HepG2 (cell line): Measurements from ENCODE around the gene PHF3. TPM values are rescaled to one million over a fixed set of nuclear protein-coding genes. Genes with fewer than 3 reads are reported as not detected.

Experiments used
- ATAC-seq: fragments of 200-7000 bp; cut with Tn5 transposase; 3 replicates; pipeline ENCODE4 v1.9.1; 2020; ENCODE audit warnings: mild to moderate bottlenecking, moderate library complexity
- BruUV-seq: library from RNA; stranded (reverse); fragments of 400-500 nt; replicated peaks from 2 replicates; lab custom pipeline; 2021; lab: Mats Ljungman, UMichigan
- CTCF ChIA-PET: fragments of 300-600 bp; formaldehyde crosslinking; extraction: SDS; loops from one replicate; lab custom pipeline; 2021; ENCODE audit warnings: low total read pairs, inconsistent platforms, low intra/inter-chr PET ratio; lab: Yijun Ruan, JAX
- POLR2A ChIA-PET: fragments of 350-600 bp; sonication (Branson Sonifier 250); formaldehyde crosslinking; loops from one replicate; lab custom pipeline; 2020; ENCODE audit warnings: antibody characterized with exemption, inconsistent platforms; lab: Yijun Ruan, JAX
- DNase-seq: peaks from one replicate; pipeline ENCODE4 v3.0.0-alpha.2; 2015; ENCODE audit warnings: low spot score
- FAIRE-seq: peaks from 3 replicates; lab custom pipeline; 2011; peaks lifted over from hg19 to GRCh38; lab: Jason Lieb, UNC
- H2AFZ ChIP-seq: one replicate; pipeline ENCODE4 v1.6.1; 2011; ENCODE audit warnings: low read length, inconsistent platforms
- H3K27ac ChIP-seq: fragments of 300-600 bp; 3 replicates; pipeline ENCODE4 v1.8.0; 2011; ENCODE audit warnings: mixed run types, mild to moderate bottlenecking, mixed read lengths, low read length, inconsistent platforms; ENCODE audit not compliant: insufficient read depth; ENCODE audit errors: extremely low read length
- H3K27me3 ChIP-seq, 2 experiments: fragments of 200-600 bp in 1 of 2; 2 replicates in 1 of 2; 3 replicates in 1 of 2; pipeline versions ENCODE4 v1.6.0 to v1.8.0; 2011; ENCODE audit warnings: low read length in 2 of 2, mild to moderate bottlenecking in 2 of 2, moderate library complexity in 2 of 2, inconsistent platforms in 1 of 2; ENCODE audit not compliant: insufficient read depth in 2 of 2, control insufficient read depth in 1 of 2
- H3K36me3 ChIP-seq, 2 experiments: fragments of 200-600 bp in 1 of 2; replicated peaks in 1 of 2; 2 replicates in 1 of 2; 3 replicates in 1 of 2; pipeline versions ENCODE4 v1.5.1 to v1.8.0; 2011; ENCODE audit warnings: low read length in 2 of 2, inconsistent platforms in 1 of 2; ENCODE audit not compliant: insufficient read depth in 2 of 2, control insufficient read depth in 1 of 2
- H3K4me1 ChIP-seq: 2 replicates; pipeline ENCODE4 v1.5.1; 2012; ENCODE audit warnings: low read length, inconsistent platforms; ENCODE audit not compliant: insufficient read depth
- H3K4me2 ChIP-seq: 2 replicates; pipeline ENCODE4 v1.6.0; 2011; ENCODE audit warnings: low read depth, low read length, inconsistent platforms
- H3K4me3 ChIP-seq, 3 experiments: fragments of 200-600 bp in 1 of 3; sonication (generic), shearing (Covaris generic) in 1 of 3; replicated peaks in 1 of 3; 2 replicates each; pipeline ENCODE4 v1.5.1; 2011 to 2016; ENCODE audit warnings: low read length in 3 of 3, inconsistent platforms in 2 of 3, low read depth in 2 of 3, mild to moderate bottlenecking in 2 of 3, control low read depth in 1 of 3, mixed read lengths in 1 of 3; ENCODE audit not compliant: insufficient read depth in 1 of 3
- H3K79me2 ChIP-seq: one replicate; pipeline ENCODE4 v1.6.1; 2011; ENCODE audit warnings: low read length, inconsistent platforms; ENCODE audit not compliant: insufficient read depth
- H3K9ac ChIP-seq: 2 replicates; pipeline ENCODE4 v1.6.0; 2011; ENCODE audit warnings: mild to moderate bottlenecking, low read depth, low read length, inconsistent platforms; ENCODE audit not compliant: insufficient read depth
- H3K9me3 ChIP-seq: 2 replicates; pipeline ENCODE4 v1.5.1; 2012; ENCODE audit warnings: mild to moderate bottlenecking, low read length
- H4K20me1 ChIP-seq: 2 replicates; pipeline ENCODE4 v1.6.0; 2011; ENCODE audit warnings: inconsistent platforms, mild to moderate bottlenecking, low read length, moderate library complexity; ENCODE audit not compliant: insufficient read depth
- GTF2F1 ChIP-seq: fragments of 150-350 bp; IDR thresholded peaks from 2 replicates; pipeline ENCODE4 v1.6.1; 2014; ENCODE audit warnings: low read length
- LCORL ChIP-seq, 2 experiments: fragments of 450-650 bp in 1 of 2; sonication (generic) in 1 of 2; formaldehyde crosslinking in 1 of 2; IDR thresholded peaks; 2 replicates each; pipeline versions ENCODE4 v1.5.0 to v1.6.1; 2017 to 2020; ENCODE audit warnings: antibody characterized with exemption in 1 of 2, missing genetic modification reagents in 1 of 2
- MBNL3 ChIP-seq: fragments of 250-450 bp; sonication (Bioruptor Pico); conservative IDR thresholded peaks from 2 replicates; pipeline ENCODE4 v1.8.0; 2022; ENCODE audit warnings: mild to moderate bottlenecking, inconsistent platforms
- RBM22 ChIP-seq: fragments of 200-400 bp; formaldehyde crosslinking; optimal IDR thresholded peaks from 2 replicates; pipeline ENCODE3; 2017; ENCODE audit warnings: mild to moderate bottlenecking, low read length, moderate library complexity
- ZBTB21 ChIP-seq: sonication (generic); formaldehyde crosslinking; IDR thresholded peaks from 2 replicates; pipeline ENCODE4 v1.4.0; 2020; ENCODE audit warnings: missing genetic modification reagents
- ZNF75D ChIP-seq: sonication (generic); formaldehyde crosslinking; IDR thresholded peaks from 2 replicates; pipeline ENCODE4 v1.8.1; 2023; ENCODE audit warnings: missing genetic modification reagents, mild to moderate bottlenecking, borderline replicate concordance
- WGBS: methylation state at CpG from one replicate; pipeline ENCODE4 v1.1.6; 2017; ENCODE audit warnings: low lambda C conversion rate; 5-methylcytosine and 5-hydroxymethylcytosine counted together
- in situ Hi-C: cut with HindIII; loops from 2 replicates; pipeline ENCODE4 v1.10.0; 2017; ENCODE audit warnings: low pct_unique_long_range_greater_than_20kb; ENCODE audit not compliant: extremely low pct_ligation_motif_present
- intact Hi-C: fragments of 100-400 bp; cut with micrococcal nuclease; formaldehyde crosslinking; loops from one replicate; pipeline ENCODE4 v1.10.0; 2022; ENCODE audit not compliant: unreplicated experiment
- polyA plus RNA-seq, 8 experiments: library from polyadenylated mRNA; depleted of rRNA in 3 of 8; stranded (reverse) in 7 of 8; unstranded in 1 of 8; fragments of >200 nt; fragmentation: Illumina TruSeq in 4 of 8; extraction: Trizol in 4 of 8; gene quantifications; 2 replicates each; pipeline versions ENCODE4 v1.2.1 to v1.2.3, GENCODE V29; 2011 to 2016; ENCODE audit warnings: low read depth in 4 of 8, missing spikeins in 1 of 8, mixed read lengths in 1 of 8; ENCODE audit not compliant: insufficient read depth in 1 of 8
- total RNA-seq, 5 experiments: library from RNA; depleted of rRNA; stranded (reverse); fragments of >200 nt; fragmentation: Illumina TruSeq; extraction: Trizol; gene quantifications; 2 replicates each; pipeline ENCODE4 v1.2.3, GENCODE V29; 2016; ENCODE audit warnings: low read depth in 1 of 5
- TF ChIP-seq, protein P1 (sequence below): IDR thresholded peaks from 2 replicates; pipeline ENCODE4 v1.6.1; 2016; ENCODE audit warnings: missing compliant biosample characterization, missing genetic modification reagents, borderline replicate concordance
- TF ChIP-seq, protein P2 (sequence below): sonication (generic); formaldehyde crosslinking; IDR thresholded peaks from 2 replicates; pipeline ENCODE4 v1.5.1; 2020; ENCODE audit warnings: mild to moderate bottlenecking, moderate library complexity, missing genetic modification reagents

Gene PHF3
- total and polyA plus RNA-seq, 2 of the 13 experiments (the other 11 are each of a cell fraction or from before 2014, with no cell fraction given), result 19.8 to 70.4 TPM

DNA sequence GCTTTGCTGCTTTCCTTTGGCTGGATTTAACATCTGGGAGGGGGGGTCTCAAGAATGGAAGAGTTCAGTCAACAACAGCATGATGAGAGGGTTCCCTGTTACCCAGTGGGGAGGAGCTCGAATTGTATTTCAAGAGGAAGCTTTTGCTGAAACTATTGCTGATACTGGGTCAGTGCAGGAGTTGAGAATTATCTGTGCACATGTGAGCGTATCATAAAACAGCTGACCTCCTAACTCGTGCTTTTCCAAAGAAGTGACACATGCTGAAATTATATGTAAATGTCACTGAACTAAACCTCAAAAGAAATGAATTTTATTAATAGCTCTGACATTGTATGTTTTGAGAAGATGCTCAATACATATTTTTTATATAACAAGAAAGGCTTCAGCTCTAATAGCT lies 96.3 kb downstream of the PHF3 start:
- Histone ChIP-seq H3K79me2 (no peaks in the 10 kb centered on the region), H3K9ac (no peak overlapping the region), H3K27ac (no peak overlapping the region), H3K4me2 (no peak overlapping the region)
- intact Hi-C loops, result no loop called here
- no peak for DNase-seq
- WGBS, result 84% methylated on average over 3 of the region's 3 CpGs
- no peak for ATAC-seq
- FAIRE-seq, result no peak
- TF ChIP-seq ZBTB21, result no peak
- TF ChIP-seq RBM22, result peak; percentile 23
- TF ChIP-seq, all 625 proteins: peak for 1
- in situ Hi-C loops, result no loop called here
- Histone ChIP-seq H3K4me3 (no peak overlapping the region), H2AFZ (no peak overlapping the region), H3K9me3 (no peaks in the 10 kb centered on the region), H3K36me3 (peaks cover 0 to 1% of the 10 kb centered on the region in 2 experiments; a peak in 1 of 5 replicates), H4K20me1 (no peaks in the 10 kb centered on the region), H3K4me1 (0 out of 2 replicates have a peak, but pooled peaks cover 11% of the 10 kb centered on the region), H3K27me3 (no peaks in the 10 kb centered on the region)
- ChIA-PET POLR2A (no interaction called here), CTCF (no interaction called here)
- TSS peak; percentile 2 for BruUV-seq

DNA sequence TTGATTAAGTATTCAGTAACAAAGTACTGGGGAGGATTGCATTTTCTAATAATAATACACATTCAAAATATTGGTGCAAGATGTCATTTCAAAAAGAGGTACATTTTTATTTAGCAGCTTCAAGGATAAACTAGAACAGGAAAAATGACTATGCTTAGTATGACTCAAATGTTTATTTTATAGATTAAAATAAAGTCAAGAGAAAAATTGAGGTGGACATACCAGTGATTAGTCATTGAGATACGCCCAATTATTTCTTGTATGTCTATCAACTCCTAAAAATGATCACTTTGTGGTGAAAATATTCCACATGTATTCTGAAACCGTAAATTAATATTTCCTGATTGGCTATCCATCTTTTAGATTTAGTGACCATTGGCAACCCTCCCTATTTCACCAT lies 96.7 kb downstream of the PHF3 start:
- Histone ChIP-seq H3K27me3 (no peaks in the 10 kb centered on the region), H3K4me1 (0 out of 2 replicates have a peak, but pooled peaks cover 11% of the 10 kb centered on the region), H3K4me3 (no peak overlapping the region), H2AFZ (no peak overlapping the region), H3K9me3 (no peaks in the 10 kb centered on the region), H4K20me1 (no peaks in the 10 kb centered on the region)
- in situ Hi-C loops (no loop called here), intact Hi-C loops (no loop called here)
- CTCF ChIA-PET, result no interaction called here
- WGBS, result 98% methylated on average over 2 of the region's 2 CpGs
- ATAC-seq (no peak), FAIRE-seq (no peak)
- POLR2A ChIA-PET, result no interaction called here
- TF ChIP-seq, protein P1, sequence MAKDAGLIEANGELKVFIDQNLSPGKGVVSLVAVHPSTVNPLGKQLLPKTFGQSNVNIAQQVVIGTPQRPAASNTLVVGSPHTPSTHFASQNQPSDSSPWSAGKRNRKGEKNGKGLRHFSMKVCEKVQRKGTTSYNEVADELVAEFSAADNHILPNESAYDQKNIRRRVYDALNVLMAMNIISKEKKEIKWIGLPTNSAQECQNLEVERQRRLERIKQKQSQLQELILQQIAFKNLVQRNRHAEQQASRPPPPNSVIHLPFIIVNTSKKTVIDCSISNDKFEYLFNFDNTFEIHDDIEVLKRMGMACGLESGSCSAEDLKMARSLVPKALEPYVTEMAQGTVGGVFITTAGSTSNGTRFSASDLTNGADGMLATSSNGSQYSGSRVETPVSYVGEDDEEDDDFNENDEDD (CRISPR knock-in tag), result no peak
- TF ChIP-seq MBNL3 (CRISPR knock-in tag) (no peak), GTF2F1 (no peak), LCORL (IDR thresholded peaks at IDR 0.05) (no peak), LCORL (CRISPR knock-in tag; IDR thresholded peaks at IDR 0.05) (no peak), ZNF75D (no peak)
- TF ChIP-seq, protein P2, sequence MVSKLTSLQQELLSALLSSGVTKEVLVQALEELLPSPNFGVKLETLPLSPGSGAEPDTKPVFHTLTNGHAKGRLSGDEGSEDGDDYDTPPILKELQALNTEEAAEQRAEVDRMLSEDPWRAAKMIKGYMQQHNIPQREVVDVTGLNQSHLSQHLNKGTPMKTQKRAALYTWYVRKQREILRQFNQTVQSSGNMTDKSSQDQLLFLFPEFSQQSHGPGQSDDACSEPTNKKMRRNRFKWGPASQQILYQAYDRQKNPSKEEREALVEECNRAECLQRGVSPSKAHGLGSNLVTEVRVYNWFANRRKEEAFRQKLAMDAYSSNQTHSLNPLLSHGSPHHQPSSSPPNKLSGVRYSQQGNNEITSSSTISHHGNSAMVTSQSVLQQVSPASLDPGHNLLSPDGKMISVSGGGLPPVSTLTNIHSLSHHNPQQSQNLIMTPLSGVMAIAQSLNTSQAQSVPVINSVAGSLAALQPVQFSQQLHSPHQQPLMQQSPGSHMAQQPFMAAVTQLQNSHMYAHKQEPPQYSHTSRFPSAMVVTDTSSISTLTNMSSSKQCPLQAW (CRISPR knock-in tag), result no peak
- TF ChIP-seq, all 625 proteins: peak for 0
- DNase-seq, result no peak
- H3K36me3 ChIP-seq, result peaks cover 0 to 1% of the 10 kb centered on the region in 2 experiments; a peak in 1 of 5 replicates
- no peak overlapping the region for H3K4me2 ChIP-seq
- no TSS peak for BruUV-seq
- H3K9ac ChIP-seq, result no peak overlapping the region
- H3K27ac ChIP-seq, result no peak overlapping the region
- H3K79me2 ChIP-seq, result no peaks in the 10 kb centered on the region
